Measurements from ENCODE around the gene CES4A. TPM values are rescaled to one million over a fixed set of nuclear protein-coding genes. Genes with fewer than 3 reads are reported as not detected.
A peak's percentile ranks its signal among the peaks of the same experiment; 100 is the strongest.

The CES4A gene
- total RNA-seq, 2 donors from 2014 or later = 18.3 to 43.5 TPM

GRCh38 chr16:67055712-67056487, 67.5 kb downstream of the CES4A start:
- H3K4me1 Mint-ChIP-seq = peaks cover 26% of the 10 kb centered on the region
- H3K36me3 Mint-ChIP-seq (ENCODE audit: low read depth) = peaks cover 75% of the 10 kb centered on the region
- ATAC-seq (replicated peaks) = peak; percentile 90
- peak overlapping the region; percentile 91 for H3K27ac Mint-ChIP-seq
- H3K4me3 Mint-ChIP-seq = peak overlapping the region; percentile 76
- no peaks in the 10 kb centered on the region for H3K27me3 Mint-ChIP-seq
- H3K9me3 Mint-ChIP-seq = no peaks in the 10 kb centered on the region

Other genes starting within 250 kb of the CES4A start
- 10 to 100 TPM; 61.0 to 67.3 TPM for gene DYNC1LI2, start 237.0 kb upstream of the CES4A start, total RNA-seq
- gene TERB1, start 187.0 kb upstream of the CES4A start, total RNA-seq = under 1 TPM; 0.13 to 0.34 TPM
- 100 to 1,000 TPM in 1 of 2 donors, 10 to 100 TPM in 1; 86.7 to 110 TPM for gene NAE1, start 157.6 kb upstream of the CES4A start, total RNA-seq
- gene CA7, start 144.2 kb upstream of the CES4A start, total RNA-seq = not detected
- gene PDP2, start 108.1 kb upstream of the CES4A start, total RNA-seq = 10 to 100 TPM; 33.5 to 76.6 TPM
- gene CDH16, start 69.7 kb upstream of the CES4A start, total RNA-seq = not detected
- 1 to 10 TPM; 2.1 to 6.5 TPM for gene RRAD, start 63.1 kb upstream of the CES4A start, total RNA-seq
- gene CIAO2B, start 54.2 kb upstream of the CES4A start, total RNA-seq = 100 to 1,000 TPM; 153 to 167 TPM
- gene CES2, start 53.1 kb upstream of the CES4A start, total RNA-seq = 10 to 100 TPM; 31.2 to 31.5 TPM
- gene CES3, start 27.3 kb upstream of the CES4A start, total RNA-seq = 1 to 10 TPM; 2.6 to 4.2 TPM
- 100 to 1,000 TPM; 115 to 214 TPM for gene CBFB, start 40.6 kb downstream of the CES4A start, total RNA-seq
- gene PHAF1, start 121.4 kb downstream of the CES4A start, total RNA-seq = 10 to 100 TPM; 14.8 to 18.0 TPM
- 10 to 100 TPM in 1 of 2 donors, 1 to 10 TPM in 1; 8.3 to 12.3 TPM for gene B3GNT9, start 162.4 kb downstream of the CES4A start, total RNA-seq
- 10 to 100 TPM; 36.3 to 65.9 TPM for gene TRADD, start 171.3 kb downstream of the CES4A start, total RNA-seq
- 100 to 1,000 TPM in 1 of 2 donors, 10 to 100 TPM in 1; 33.1 to 108 TPM for gene FBXL8, start 171.4 kb downstream of the CES4A start, total RNA-seq
- gene HSF4, start 176.2 kb downstream of the CES4A start, total RNA-seq = 100 to 1,000 TPM in 1 of 2 donors, 10 to 100 TPM in 1; 71.3 to 325 TPM
- gene NOL3, start 181.9 kb downstream of the CES4A start, total RNA-seq = 100 to 1,000 TPM in 1 of 2 donors, 10 to 100 TPM in 1; 30.0 to 194 TPM
- 100 to 1,000 TPM in 1 of 2 donors, 10 to 100 TPM in 1; 47.0 to 118 TPM for gene MATCAP1, start 195.4 kb downstream of the CES4A start, total RNA-seq
- gene EXOC3L1, start 201.5 kb downstream of the CES4A start, total RNA-seq = 1 to 10 TPM in 1 of 2 donors, under 1 TPM in 1; 0.37 to 1.5 TPM
- 100 to 1,000 TPM in 1 of 2 donors, 10 to 100 TPM in 1; 90.0 to 141 TPM for gene E2F4, start 203.6 kb downstream of the CES4A start, total RNA-seq
- gene ELMO3, start 210.5 kb downstream of the CES4A start, total RNA-seq = 1 to 10 TPM; 6.6 to 7.1 TPM
- gene TMEM208, start 238.5 kb downstream of the CES4A start, total RNA-seq = 10 to 100 TPM; 31.7 to 39.5 TPM